Activated T-helper 1 cell treated with anti-CD3 and anti-CD28 coated beads, Interleukin-2, amount 50 U/mL, for 16 hours (primary cell): Measurements from ENCODE around the gene CASP8AP2.
A peak's percentile ranks its signal among the peaks of the same experiment; 100 is the strongest.
"Not testable (repeated sequence)": the region's sequence is repeated elsewhere in the genome, so short reads cannot be mapped to it uniquely, and the experiment has no call there.

ENCODE experiments used
- DNase-seq, 2 donors: peaks; one replicate each; pipeline ENCODE4 v3.0.0-alpha.2; 2020; ENCODE audit warnings: low read depth in 1 of 2, low spot score in 1 of 2

CASP8AP2 gene

GRCh38 chr6:89829472-89830169, at the start of gene CASP8AP2:
Gene CASP8AP2 (plus strand): TSS chr6:89829880.
- DNase-seq, result peak; percentile 80 to 86

GRCh38 chr6:89781070-89782034, 48.3 kb upstream of the CASP8AP2 start:
- no peak for DNase-seq

- no peak for DNase-seq
Observed at GRCh38 chr6:89782222-89782621, 47.5 kb upstream of the CASP8AP2 start.

GRCh38 chr6:89783293-89783692, 46.4 kb upstream of the CASP8AP2 start:
- not testable (repeated sequence) for DNase-seq

GRCh38 chr6:89784838-89785237, 44.8 kb upstream of the CASP8AP2 start:
- DNase-seq, result no peak

- DNase-seq, result no peak
Observed at GRCh38 chr6:89786970-89787369, 42.7 kb upstream of the CASP8AP2 start.

- no peak for DNase-seq
Observed at GRCh38 chr6:89787660-89788328, 41.9 kb upstream of the CASP8AP2 start.

GRCh38 chr6:89789980-89790379, 39.7 kb upstream of the CASP8AP2 start:
- DNase-seq, result no peak

GRCh38 chr6:89790403-89790802, 39.3 kb upstream of the CASP8AP2 start:
- no peak for DNase-seq

GRCh38 chr6:89792881-89793280, 36.8 kb upstream of the CASP8AP2 start:
- DNase-seq, result no peak

GRCh38 chr6:89793586-89793985, 36.1 kb upstream of the CASP8AP2 start:
- DNase-seq, result no peak

GRCh38 chr6:89794324-89794723, 35.4 kb upstream of the CASP8AP2 start:
- no peak for DNase-seq

- no peak for DNase-seq
Observed at GRCh38 chr6:89797317-89797716, 32.4 kb upstream of the CASP8AP2 start.

GRCh38 chr6:89799096-89799495, 30.6 kb upstream of the CASP8AP2 start:
- DNase-seq, result no peak

- no peak for DNase-seq
Observed at GRCh38 chr6:89799756-89800155, 29.9 kb upstream of the CASP8AP2 start.

- no peak for DNase-seq
Observed at GRCh38 chr6:89803271-89803670, 26.4 kb upstream of the CASP8AP2 start.

GRCh38 chr6:89805814-89806371, 23.8 kb upstream of the CASP8AP2 start:
- DNase-seq, result no peak

GRCh38 chr6:89807581-89807980, 22.1 kb upstream of the CASP8AP2 start:
- DNase-seq, result no peak

- DNase-seq, result not testable (repeated sequence)
Observed at GRCh38 chr6:89813422-89813821, 16.3 kb upstream of the CASP8AP2 start.

GRCh38 chr6:89817481-89817880, 12.2 kb upstream of the CASP8AP2 start:
- DNase-seq, result no peak

- no peak for DNase-seq
Observed at GRCh38 chr6:89818977-89819335, 10.7 kb upstream of the CASP8AP2 start.
